Heart left ventricle (tissue), 13 donors: ENCODE measurements around the gene LRRC70.

ENCODE experiments used
- CTCF ChIP-seq, 12 donors: fragments of 200-600 bp; sonication (generic) in 4 of 12; IDR thresholded peaks; one replicate each; pipeline versions ENCODE4 v1.5.0 to v1.8.0; 2018 to 2022; ENCODE audit warnings: antibody characterized with exemption in 12 of 12, mild to moderate bottlenecking in 5 of 12
- POLR2A ChIP-seq, 2 donors: fragments of 450-650 bp; IDR thresholded peaks; one replicate each; pipeline ENCODE4 v1.6.1; 2017; ENCODE audit warnings: antibody characterized with exemption in 2 of 2, mild to moderate bottlenecking in 2 of 2, moderate library complexity in 2 of 2
- donor health status: ischemic (EF 13 %, LVEDD 7.1; RV severe dilation, severe dysfunction).
- donor health status: DM: no; HTN: yes; CAD: no.
- donor health status: DM: no; HTN: no; CAD: no.
- donor health status: ischemic (EF 25% LVEDD 6.9; RV normal size, moderate dysfunction).
- donor health status: ischemic (EF 25% LVEDD 5.7; RV mildly dilated, moderate dysfunction).
- donor health status: ischemic (EF 35%, LVEDD 5.7; RV mildly dilated, moderate dysfunction).
- donor health status: nonischemic (EF 11% LVEDD 7.7; RV severe dilation, severe dysfunction).
- donor health status: DM: yes; HTN: yes; CAD: no.
- donor health status: PGD.
- donor health status: ischemic (EF 29% LVEDD 5.4; RV normal size, mild dysfunction).
- donor health status: nonischemic (EF 23%, LVEDD 6.1; RV moderate dilation, normal function).

DNA sequence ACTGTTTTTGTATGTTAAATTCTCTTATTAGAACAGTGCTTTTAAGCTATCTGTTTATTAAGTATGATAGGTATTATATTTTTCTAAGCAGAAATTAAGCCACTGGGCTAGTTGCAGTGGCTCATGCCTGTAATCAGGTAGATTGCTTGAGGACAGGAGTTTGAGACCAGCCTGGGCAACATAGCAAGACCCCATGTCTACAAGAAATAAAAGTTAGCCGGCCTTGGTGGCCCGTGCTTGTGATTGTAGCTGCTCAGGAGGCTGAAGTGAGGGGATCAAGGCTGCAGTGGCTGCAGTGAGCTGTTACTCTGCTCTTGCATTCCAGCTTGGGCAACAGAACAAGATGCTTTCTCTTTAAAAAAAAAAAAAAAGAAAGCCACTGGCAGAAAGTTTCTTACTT lies 45.0 kb upstream of the LRRC70 start:
- TF ChIP-seq POLR2A (IDR thresholded peaks at IDR 0.05) (no peak), CTCF (IDR thresholded peaks at IDR 0.05) (no peak)
